Mesothelial cell of epicardium (in vitro differentiated cells): ENCODE measurements around the gene PRDX1. TPM values are rescaled to one million over a fixed set of nuclear protein-coding genes. Genes with fewer than 3 reads are reported as not detected.

Source experiments
- DNase-seq, 2 experiments: peaks; one replicate each; pipeline ENCODE4 v3.0.0; 2021; ENCODE audit warnings: low spot score in 2 of 2; ENCODE audit not compliant: unreplicated experiment in 2 of 2
- H3K27ac Mint-ChIP-seq: 2 replicates; pipeline ENCODE4 v1.8.0; 2021; ENCODE audit warnings: mixed read lengths
- H3K27me3 Mint-ChIP-seq: 2 replicates; pipeline ENCODE4 v1.8.0; 2021; ENCODE audit warnings: low read depth, mixed read lengths
- H3K36me3 Mint-ChIP-seq: 2 replicates; pipeline ENCODE4 v1.8.0; 2021; ENCODE audit warnings: mixed read lengths
- H3K4me1 Mint-ChIP-seq: 2 replicates; pipeline ENCODE4 v1.8.0; 2021; ENCODE audit warnings: mixed read lengths
- H3K4me3 Mint-ChIP-seq: 2 replicates; pipeline ENCODE4 v1.8.0; 2021; ENCODE audit warnings: mild to moderate bottlenecking, moderate library complexity, mixed read lengths
- H3K9me3 Mint-ChIP-seq: 2 replicates; pipeline ENCODE4 v1.8.0; 2021; ENCODE audit warnings: mixed read lengths
- total RNA-seq: library from RNA; stranded (reverse); gene quantifications from 3 replicates; pipeline ENCODE4 v1.2.1, GENCODE V29; 2021
- TF ChIP-seq, protein P1 (sequence below): fragments of 200-600 bp; sonication (generic); IDR thresholded peaks from one replicate; pipeline ENCODE4 v1.5.0; 2021; ENCODE audit warnings: antibody characterized with exemption; ENCODE audit not compliant: unreplicated experiment

PRDX1 gene
- total RNA-seq, 1 donor from 2014 or later, result 154 TPM

DNA sequence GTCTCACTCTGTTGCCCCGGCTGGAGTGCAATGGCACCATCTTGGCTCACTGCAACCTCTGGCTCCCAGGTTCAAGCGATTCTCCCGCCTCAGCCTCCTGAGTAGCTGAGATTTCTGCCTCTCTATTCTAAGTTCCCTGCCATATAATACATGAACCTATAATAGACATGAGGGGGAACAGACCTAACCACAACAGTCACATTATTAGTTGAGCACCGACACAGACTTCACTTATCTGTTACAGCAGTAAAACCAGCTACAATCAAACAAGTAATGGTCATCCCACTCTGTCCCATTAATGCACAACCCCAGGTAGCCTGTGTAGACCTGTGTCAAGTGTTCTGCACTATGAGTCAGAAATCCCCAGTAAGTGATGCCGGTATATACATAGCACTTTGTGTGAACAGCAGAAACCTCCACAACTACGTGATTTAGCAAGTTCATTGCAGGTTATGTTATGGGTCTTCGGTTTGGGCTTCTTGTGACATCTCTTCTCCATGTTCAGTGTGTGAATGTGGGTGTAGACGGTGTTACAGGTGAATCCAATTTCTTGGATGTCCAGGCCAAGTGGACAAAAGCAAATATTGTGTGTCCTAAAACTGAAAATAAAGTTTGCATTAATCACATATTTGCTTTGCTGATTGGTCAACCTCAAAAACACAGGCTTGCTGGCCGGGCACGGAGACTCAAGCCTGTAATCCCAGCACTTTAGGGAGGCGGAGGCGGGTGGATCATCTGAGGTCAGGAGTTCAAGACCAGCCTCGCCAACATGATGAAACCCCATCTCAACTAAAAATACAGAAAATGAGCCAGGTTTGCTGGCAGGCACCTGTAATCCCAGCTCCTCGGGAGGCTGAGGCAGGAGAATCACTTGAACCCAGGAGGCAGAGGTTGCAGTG, 18.0 kb downstream of the PRDX1 start:
- H3K4me3 Mint-ChIP-seq, result no peak overlapping the region
- no peaks in the 10 kb centered on the region for H3K36me3 Mint-ChIP-seq
- no peak overlapping the region for H3K27ac Mint-ChIP-seq
- peaks cover 19% of the 10 kb centered on the region for H3K4me1 Mint-ChIP-seq
- H3K27me3 Mint-ChIP-seq, result no peaks in the 10 kb centered on the region
- no peaks in the 10 kb centered on the region for H3K9me3 Mint-ChIP-seq
- DNase-seq, result no peak
- TF ChIP-seq, protein P1, sequence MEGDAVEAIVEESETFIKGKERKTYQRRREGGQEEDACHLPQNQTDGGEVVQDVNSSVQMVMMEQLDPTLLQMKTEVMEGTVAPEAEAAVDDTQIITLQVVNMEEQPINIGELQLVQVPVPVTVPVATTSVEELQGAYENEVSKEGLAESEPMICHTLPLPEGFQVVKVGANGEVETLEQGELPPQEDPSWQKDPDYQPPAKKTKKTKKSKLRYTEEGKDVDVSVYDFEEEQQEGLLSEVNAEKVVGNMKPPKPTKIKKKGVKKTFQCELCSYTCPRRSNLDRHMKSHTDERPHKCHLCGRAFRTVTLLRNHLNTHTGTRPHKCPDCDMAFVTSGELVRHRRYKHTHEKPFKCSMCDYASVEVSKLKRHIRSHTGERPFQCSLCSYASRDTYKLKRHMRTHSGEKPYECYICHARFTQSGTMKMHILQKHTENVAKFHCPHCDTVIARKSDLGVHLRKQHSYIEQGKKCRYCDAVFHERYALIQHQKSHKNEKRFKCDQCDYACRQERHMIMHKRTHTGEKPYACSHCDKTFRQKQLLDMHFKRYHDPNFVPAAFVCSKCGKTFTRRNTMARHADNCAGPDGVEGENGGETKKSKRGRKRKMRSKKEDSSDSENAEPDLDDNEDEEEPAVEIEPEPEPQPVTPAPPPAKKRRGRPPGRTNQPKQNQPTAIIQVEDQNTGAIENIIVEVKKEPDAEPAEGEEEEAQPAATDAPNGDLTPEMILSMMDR, result no peak

GRCh38 chr1:45501505-45501859, 20.2 kb downstream of the PRDX1 start:
- TF ChIP-seq, protein P1, result no peak
- H3K27ac Mint-ChIP-seq, result no peak overlapping the region

GRCh38 chr1:45499415-45499769, 22.3 kb downstream of the PRDX1 start:
- no peaks in the 10 kb centered on the region for H3K36me3 Mint-ChIP-seq
- no peak for DNase-seq

More at GRCh38 chr1:45501505-45501859, 20.2 kb downstream of the PRDX1 start:
- DNase-seq, result no peak
- no peaks in the 10 kb centered on the region for H3K36me3 Mint-ChIP-seq
- no peaks in the 10 kb centered on the region for H3K9me3 Mint-ChIP-seq
- no peaks in the 10 kb centered on the region for H3K27me3 Mint-ChIP-seq
- no peak overlapping the region for H3K4me3 Mint-ChIP-seq
- H3K4me1 Mint-ChIP-seq, result peaks cover 20% of the 10 kb centered on the region

DNA sequence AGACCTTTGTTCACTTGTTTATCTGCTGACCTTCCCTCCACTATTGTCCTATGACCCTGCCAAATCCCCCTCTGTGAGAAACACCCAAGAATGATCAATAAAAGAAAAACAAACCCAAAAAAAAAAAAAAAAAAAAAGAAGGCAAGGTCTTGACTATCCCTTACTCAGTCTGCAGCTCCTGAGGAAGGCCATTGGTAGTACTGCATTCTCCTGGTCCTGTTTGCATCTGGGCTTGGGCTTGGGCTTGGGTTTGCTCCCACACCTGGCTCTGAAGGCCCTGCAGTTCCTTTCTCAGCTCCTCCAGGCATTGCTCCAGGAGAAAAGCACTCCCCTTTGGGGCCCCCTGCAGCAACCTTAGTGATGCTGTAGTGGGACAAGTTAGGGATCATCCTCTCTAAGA, 23.4 kb downstream of the PRDX1 start:
- H3K27ac Mint-ChIP-seq, result no peak overlapping the region
- TF ChIP-seq, protein P1, result no peak
- no peak for DNase-seq
- H3K9me3 Mint-ChIP-seq, result no peaks in the 10 kb centered on the region
- H3K4me1 Mint-ChIP-seq, result peaks cover 24% of the 10 kb centered on the region
- no peaks in the 10 kb centered on the region for H3K36me3 Mint-ChIP-seq
- no peak overlapping the region for H3K4me3 Mint-ChIP-seq
- H3K27me3 Mint-ChIP-seq, result no peaks in the 10 kb centered on the region

More at GRCh38 chr1:45499415-45499769, 22.3 kb downstream of the PRDX1 start:
- Mint-ChIP-seq H3K27me3 (no peaks in the 10 kb centered on the region), H3K27ac (peak overlapping the region; percentile 61), H3K4me1 (peaks cover 24% of the 10 kb centered on the region), H3K9me3 (no peaks in the 10 kb centered on the region), H3K4me3 (peak overlapping the region; percentile 86)
- TF ChIP-seq, protein P1, result no peak

- Mint-ChIP-seq H3K4me1 (peaks cover 5% of the 10 kb centered on the region), H3K4me3 (no peak overlapping the region), H3K36me3 (no peaks in the 10 kb centered on the region), H3K9me3 (no peaks in the 10 kb centered on the region), H3K27me3 (peaks cover 9% of the 10 kb centered on the region), H3K27ac (no peak overlapping the region)
- no peak for DNase-seq
- TF ChIP-seq, protein P1, result peak; percentile 27
Observed at GRCh38 chr1:45493116-45493697, 28.5 kb downstream of the PRDX1 start.
